Measurements from ENCODE around the gene ALLC. TPM values are rescaled to one million over a fixed set of nuclear protein-coding genes. Genes with fewer than 3 reads are reported as not detected.

Gene ALLC
- total RNA-seq, 4 donors from 2014 or later: not detected

DNA sequence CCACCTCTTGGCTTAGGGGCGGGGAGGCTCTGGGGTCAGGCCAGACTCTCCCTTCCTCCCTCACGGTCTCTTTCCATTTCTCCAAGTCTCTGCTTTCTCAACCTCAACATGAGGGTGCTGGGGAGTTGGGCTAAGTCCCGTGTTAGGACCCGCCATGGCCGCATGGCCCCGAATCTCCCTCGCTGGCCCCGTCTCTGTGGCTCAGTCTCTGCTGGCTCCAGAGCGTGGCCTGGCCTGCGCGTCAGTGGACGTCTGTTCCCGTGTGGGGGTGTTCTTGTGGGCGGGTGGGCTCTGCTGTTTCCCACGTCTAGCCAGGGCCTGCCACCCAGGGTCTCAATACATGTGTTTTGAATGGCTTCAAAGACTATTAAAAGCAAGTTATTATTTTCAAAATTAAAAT is 12.4 kb downstream of the ALLC start:
- H3K4me1 ChIP-seq: no peaks in the 10 kb centered on the region

DNA sequence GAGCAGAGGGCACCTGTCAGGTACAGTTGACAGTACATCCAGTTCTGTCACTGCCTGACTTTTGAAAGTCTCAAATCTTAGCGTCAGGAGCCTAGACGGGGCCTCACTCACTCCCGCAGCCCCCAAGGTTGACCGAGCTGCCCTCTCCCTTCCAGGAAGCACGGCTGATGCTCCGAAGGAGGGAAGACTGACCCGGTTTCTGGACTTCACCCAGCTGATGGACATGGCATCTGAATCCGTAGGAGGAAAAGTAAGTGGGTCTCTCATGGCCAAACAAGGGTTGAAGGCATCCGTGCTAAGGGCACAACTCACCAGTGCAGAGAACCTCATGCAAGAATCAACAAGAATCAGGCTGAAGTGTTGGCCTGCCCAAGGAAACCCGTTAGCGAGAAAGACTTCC is 12.9 kb downstream of the ALLC start:
- TF ChIP-seq, protein P1, sequence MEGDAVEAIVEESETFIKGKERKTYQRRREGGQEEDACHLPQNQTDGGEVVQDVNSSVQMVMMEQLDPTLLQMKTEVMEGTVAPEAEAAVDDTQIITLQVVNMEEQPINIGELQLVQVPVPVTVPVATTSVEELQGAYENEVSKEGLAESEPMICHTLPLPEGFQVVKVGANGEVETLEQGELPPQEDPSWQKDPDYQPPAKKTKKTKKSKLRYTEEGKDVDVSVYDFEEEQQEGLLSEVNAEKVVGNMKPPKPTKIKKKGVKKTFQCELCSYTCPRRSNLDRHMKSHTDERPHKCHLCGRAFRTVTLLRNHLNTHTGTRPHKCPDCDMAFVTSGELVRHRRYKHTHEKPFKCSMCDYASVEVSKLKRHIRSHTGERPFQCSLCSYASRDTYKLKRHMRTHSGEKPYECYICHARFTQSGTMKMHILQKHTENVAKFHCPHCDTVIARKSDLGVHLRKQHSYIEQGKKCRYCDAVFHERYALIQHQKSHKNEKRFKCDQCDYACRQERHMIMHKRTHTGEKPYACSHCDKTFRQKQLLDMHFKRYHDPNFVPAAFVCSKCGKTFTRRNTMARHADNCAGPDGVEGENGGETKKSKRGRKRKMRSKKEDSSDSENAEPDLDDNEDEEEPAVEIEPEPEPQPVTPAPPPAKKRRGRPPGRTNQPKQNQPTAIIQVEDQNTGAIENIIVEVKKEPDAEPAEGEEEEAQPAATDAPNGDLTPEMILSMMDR (IDR thresholded peaks at IDR 0.05): no peak
- no peak for TF ChIP-seq POLR2A (IDR thresholded peaks at IDR 0.05)
- no peak for DNase-seq
- Histone ChIP-seq H3K9me3 (no peaks in the 10 kb centered on the region), H3K36me3 (no peaks in the 10 kb centered on the region), H3K27me3 (peaks cover 0 to 19% (median 0%) of the 10 kb centered on the region in 4 donors), H3K4me1 (no peaks in the 10 kb centered on the region), H3K27ac (no peak overlapping the region), H3K4me3 (no peak overlapping the region)
- intact Hi-C loops (cut with DNase I): no loop called here
- WGBS, 2 donors: 79 to 90% methylated on average over 5 to 9 of the region's 11 CpGs

More for the DNA sequence above, 12.4 kb downstream of the ALLC start:
- peaks cover 0 to 22% (median 0%) of the 10 kb centered on the region in 4 donors for H3K27me3 ChIP-seq
- H3K36me3 ChIP-seq: no peaks in the 10 kb centered on the region
- WGBS, 2 donors: 65 to 68% methylated on average over 3 to 5 of the region's 15 CpGs
- intact Hi-C loops (cut with DNase I): no loop called here
- TF ChIP-seq, protein P1 (IDR thresholded peaks at IDR 0.05): no peak
- no peak for TF ChIP-seq POLR2A (IDR thresholded peaks at IDR 0.05)
- H3K4me3 ChIP-seq: no peak overlapping the region
- no peak overlapping the region for H3K27ac ChIP-seq
- H3K9me3 ChIP-seq: no peaks in the 10 kb centered on the region
- no peak for DNase-seq

DNA sequence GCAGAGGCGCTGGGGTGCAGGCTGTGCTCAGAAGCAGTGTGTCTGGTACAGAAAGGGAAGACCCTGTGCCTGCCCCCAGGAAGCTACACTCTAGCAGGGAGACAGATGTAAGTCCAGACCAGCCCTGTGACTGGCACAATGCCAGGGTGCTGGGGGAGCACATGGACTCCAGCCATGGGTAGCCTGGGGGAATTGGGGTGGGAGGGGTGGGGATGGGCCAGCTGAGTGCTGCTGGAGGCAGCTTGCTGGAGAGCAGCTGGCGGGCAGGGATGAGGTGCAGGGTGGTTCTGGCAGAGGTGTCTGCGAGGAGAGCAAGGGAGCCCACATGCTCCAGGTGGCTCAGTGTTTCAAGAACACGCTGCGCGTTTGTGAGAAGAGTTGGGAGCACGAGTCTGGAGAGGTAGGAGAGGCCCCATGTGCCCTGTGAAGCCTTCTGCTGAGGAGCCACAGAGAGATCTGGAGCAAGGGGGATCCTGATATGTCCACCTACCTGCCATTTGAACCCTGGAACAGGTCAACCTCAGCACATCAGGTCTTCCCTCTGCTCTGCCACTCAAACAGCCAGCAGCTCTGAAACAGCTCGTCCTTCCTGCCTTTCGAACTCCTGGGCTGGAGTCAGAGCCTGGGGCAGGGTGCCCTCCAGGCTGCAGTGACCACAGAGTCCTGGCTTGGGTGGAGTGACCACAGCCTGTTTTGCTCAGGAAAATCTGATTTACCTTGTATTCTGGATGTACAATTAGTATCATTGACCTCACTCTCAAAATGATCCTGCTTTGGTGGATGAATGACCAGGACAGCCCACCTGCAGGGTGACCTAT is 15.1 kb downstream of the ALLC start:
- Histone ChIP-seq H3K4me1 (no peaks in the 10 kb centered on the region), H3K4me3 (no peak overlapping the region), H3K9me3 (no peaks in the 10 kb centered on the region), H3K36me3 (no peaks in the 10 kb centered on the region), H3K27me3 (peaks cover 0 to 19% (median 0%) of the 10 kb centered on the region in 4 donors), H3K27ac (no peak overlapping the region)
- 69 to 74% methylated on average over 6 to 8 of the region's 9 CpGs for WGBS, 2 donors
- DNase-seq: no peak
- no peak for TF ChIP-seq POLR2A (IDR thresholded peaks at IDR 0.05)
- TF ChIP-seq, protein P1 (IDR thresholded peaks at IDR 0.05): no peak
- intact Hi-C loops (cut with DNase I): no loop called here

DNA sequence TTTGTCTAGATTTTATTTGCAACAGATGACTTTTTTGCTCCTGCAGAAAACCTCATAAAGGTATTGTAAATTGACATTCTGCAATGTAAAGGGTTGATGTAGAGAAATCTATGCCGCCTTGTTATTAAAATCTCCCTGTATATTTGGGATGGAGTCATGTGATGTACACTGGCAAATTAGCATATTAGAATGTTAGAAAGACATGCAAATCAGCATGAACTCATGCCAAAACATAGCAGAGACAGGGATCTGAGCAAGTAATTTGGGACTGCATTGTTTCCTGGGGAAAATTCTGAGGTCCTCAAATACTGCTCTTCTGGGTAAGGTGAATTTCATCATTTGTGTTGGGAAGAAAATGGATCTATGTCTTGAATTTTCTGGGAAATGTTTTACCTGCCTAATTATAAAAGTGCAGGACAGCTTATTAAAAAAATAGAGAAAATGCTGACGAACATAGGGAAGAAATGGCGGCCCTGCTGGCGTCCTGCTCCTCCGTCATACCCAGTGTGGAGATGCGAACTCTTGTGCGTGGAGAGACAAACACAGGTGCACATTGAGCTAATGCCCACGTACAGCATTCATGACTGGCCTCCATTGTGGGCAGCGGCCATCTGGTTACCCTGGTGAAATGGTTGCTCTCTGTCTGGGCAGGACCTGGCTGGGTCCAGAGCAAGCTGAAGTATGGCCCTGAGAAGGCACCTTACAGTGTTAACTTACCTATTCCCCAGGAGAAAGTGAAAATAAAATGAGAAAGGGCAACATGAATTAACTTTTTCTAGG is 16.3 kb downstream of the ALLC start:
- H3K27ac ChIP-seq: no peak overlapping the region
- 84 to 87% methylated on average over 9 of the region's 9 CpGs for WGBS, 2 donors
- no peaks in the 10 kb centered on the region for H3K4me1 ChIP-seq
- no peak overlapping the region for H3K4me3 ChIP-seq
- DNase-seq: no peak
- H3K36me3 ChIP-seq: no peaks in the 10 kb centered on the region
- H3K27me3 ChIP-seq: peaks cover 0 to 19% (median 0%) of the 10 kb centered on the region in 4 donors
- H3K9me3 ChIP-seq: no peaks in the 10 kb centered on the region
- TF ChIP-seq POLR2A (IDR thresholded peaks at IDR 0.05): no peak
- TF ChIP-seq, protein P1 (IDR thresholded peaks at IDR 0.05): no peak
- intact Hi-C loops (cut with DNase I): no loop called here

DNA sequence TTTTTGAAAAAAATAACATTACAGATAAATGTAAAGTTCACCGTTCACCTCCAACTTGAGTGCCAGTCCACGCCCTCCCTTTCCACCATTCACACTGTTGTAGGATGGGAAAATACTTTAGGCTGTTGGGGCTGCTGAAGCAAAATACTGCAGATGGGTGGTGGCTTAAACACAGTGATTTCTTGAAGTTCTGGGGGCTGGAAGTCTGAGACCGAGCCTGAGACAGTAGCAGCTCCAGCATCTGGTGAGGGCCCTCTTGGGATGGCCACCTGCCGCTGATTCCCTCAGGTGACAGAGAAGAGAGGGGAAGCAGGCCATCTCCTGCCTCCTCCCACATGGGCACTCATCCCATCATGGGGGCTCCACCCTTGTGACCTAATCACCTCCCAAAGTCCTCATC is 17.7 kb downstream of the ALLC start:
- Histone ChIP-seq H3K27me3 (peaks cover 0 to 10% (median 0%) of the 10 kb centered on the region in 4 donors), H3K9me3 (no peaks in the 10 kb centered on the region), H3K27ac (no peak overlapping the region), H3K36me3 (no peaks in the 10 kb centered on the region), H3K4me3 (no peak overlapping the region), H3K4me1 (no peaks in the 10 kb centered on the region)
- no peak for DNase-seq
- TF ChIP-seq, protein P1 (IDR thresholded peaks at IDR 0.05): no peak
- TF ChIP-seq POLR2A (IDR thresholded peaks at IDR 0.05): no peak
- intact Hi-C loops (cut with DNase I): no loop called here
- WGBS, 2 donors: 87 to 90% methylated on average over 3 to 4 of the region's 4 CpGs
